Neural progenitor cell (in vitro differentiated cells): ENCODE results near the gene SFI1. TPM values are rescaled to one million over a fixed set of nuclear protein-coding genes. Genes with fewer than 3 reads are reported as not detected.

ENCODE experiments used
- DNase-seq: peaks from one replicate; pipeline ENCODE4 v3.0.0-alpha.2; 2016; ENCODE audit warnings: low spot score
- H2AFZ ChIP-seq: fragments of 200-600 bp; sonication (generic); replicated peaks from 2 replicates; pipeline ENCODE4 v1.6.1; 2016; ENCODE audit warnings: antibody characterized with exemption
- H3F3A ChIP-seq: fragments of 200-600 bp; sonication (generic); 2 replicates; pipeline ENCODE4 v1.6.1; 2016; ENCODE audit warnings: antibody characterized with exemption, low read depth
- H3K27ac ChIP-seq: fragments of 200-600 bp; sonication (generic); 2 replicates; pipeline ENCODE4 v1.5.1; 2016; ENCODE audit warnings: mild to moderate bottlenecking
- H3K27me3 ChIP-seq: fragments of 200-600 bp; sonication (generic); 2 replicates; pipeline ENCODE4 v1.6.1; 2016; ENCODE audit warnings: mild to moderate bottlenecking, moderate library complexity
- H3K36me3 ChIP-seq: fragments of 200-600 bp; sonication (generic); 2 replicates; pipeline ENCODE4 v1.5.1; 2016
- H3K4me1 ChIP-seq: fragments of 200-600 bp; sonication (generic); 2 replicates; pipeline ENCODE4 v1.6.1; 2016; ENCODE audit warnings: mixed run types
- H3K4me2 ChIP-seq: fragments of 200-600 bp; sonication (generic); 2 replicates; pipeline ENCODE4 v1.6.1; 2016
- H3K4me3 ChIP-seq: fragments of 200-600 bp; sonication (generic); 2 replicates; pipeline ENCODE4 v1.5.1; 2016
- H3K79me2 ChIP-seq: fragments of 200-600 bp; sonication (generic); 2 replicates; pipeline ENCODE4 v1.6.1; 2016; ENCODE audit warnings: low read depth
- H3K9ac ChIP-seq: fragments of 200-600 bp; sonication (generic); 2 replicates; pipeline ENCODE4 v1.6.1; 2016
- H3K9me3 ChIP-seq: fragments of 200-600 bp; sonication (generic); 2 replicates; pipeline ENCODE4 v1.5.1; 2016; ENCODE audit warnings: low read depth
- H4K20me1 ChIP-seq: fragments of 200-600 bp; sonication (generic); 2 replicates; pipeline ENCODE4 v1.6.1; 2016; ENCODE audit warnings: low read depth
- H3K27ac Mint-ChIP-seq: 3 replicates; pipeline ENCODE4 v1.8.0; 2021; ENCODE audit warnings: mixed read lengths
- H3K27me3 Mint-ChIP-seq: 2 replicates; pipeline ENCODE4 v1.8.0; 2022; ENCODE audit warnings: low read depth, mild to moderate bottlenecking, inconsistent platforms, moderate library complexity, mixed read lengths; ENCODE audit not compliant: insufficient read depth
- H3K36me3 Mint-ChIP-seq: 3 replicates; pipeline ENCODE4 v1.8.0; 2021; ENCODE audit warnings: mixed read lengths
- H3K4me1 Mint-ChIP-seq: 3 replicates; pipeline ENCODE4 v1.8.0; 2021; ENCODE audit warnings: mixed read lengths
- H3K4me3 Mint-ChIP-seq: 3 replicates; pipeline ENCODE4 v1.8.0; 2021; ENCODE audit warnings: mild to moderate bottlenecking, moderate library complexity, mixed read lengths
- H3K9me3 Mint-ChIP-seq: 3 replicates; pipeline ENCODE4 v1.8.0; 2020; ENCODE audit warnings: mixed read lengths
- CTCF ChIP-seq: fragments of 200-600 bp; sonication (generic); IDR thresholded peaks from 2 replicates; pipeline ENCODE4 v1.5.1; 2017; ENCODE audit warnings: antibody characterized with exemption, mild to moderate bottlenecking
- EZH2 ChIP-seq: fragments of 200-600 bp; sonication (generic); IDR thresholded peaks from 2 replicates; pipeline ENCODE4 v1.6.1; 2017; ENCODE audit warnings: antibody characterized with exemption, mild to moderate bottlenecking, moderate library complexity
- EZH2phosphoT487 ChIP-seq: fragments of 200-600 bp; sonication (generic); IDR thresholded peaks from 2 replicates; pipeline ENCODE4 v1.6.1; 2017; ENCODE audit warnings: antibody characterized with exemption
- total RNA-seq: library from RNA; depleted of rRNA; stranded (reverse); fragments of >200 nt; gene quantifications from 2 replicates; pipeline ENCODE4 v1.2.3, GENCODE V29; 2015; ENCODE audit warnings: low replicate concordance

Gene SFI1
- total RNA-seq, 1 donor from 2014 or later, result 25.0 TPM

GRCh38 chr22:31615491-31615860, 119.1 kb downstream of the SFI1 start:
- H2AFZ ChIP-seq, result no peak overlapping the region
- no peak overlapping the region for H3K4me2 ChIP-seq
- TF ChIP-seq EZH2phosphoT487, result no peak
- no peak for TF ChIP-seq CTCF
- no peak for TF ChIP-seq EZH2
- H3K27ac ChIP-seq, result no peak overlapping the region
- H3K36me3 ChIP-seq, result no peaks in the 10 kb centered on the region
- H3K9me3 Mint-ChIP-seq, result no peaks in the 10 kb centered on the region
- no peaks in the 10 kb centered on the region for H3K27me3 ChIP-seq
- no peak overlapping the region for H3K9ac ChIP-seq
- peaks cover 10% of the 10 kb centered on the region for H3K27me3 Mint-ChIP-seq
- H3K36me3 Mint-ChIP-seq, result peaks cover 6% of the 10 kb centered on the region
- no peak overlapping the region for H3K4me3 Mint-ChIP-seq
- DNase-seq, result no peak
- no peaks in the 10 kb centered on the region for H3K9me3 ChIP-seq
- H4K20me1 ChIP-seq, result no peaks in the 10 kb centered on the region
- H3K4me1 ChIP-seq, result no peaks in the 10 kb centered on the region
- peaks cover 7% of the 10 kb centered on the region for H3K4me1 Mint-ChIP-seq
- peak overlapping the region; percentile 44 for H3K27ac Mint-ChIP-seq
- no peak overlapping the region for H3K4me3 ChIP-seq
- no peaks in the 10 kb centered on the region for H3K79me2 ChIP-seq
- H3F3A ChIP-seq, result no peaks in the 10 kb centered on the region

GRCh38 chr22:31615940-31616314, 119.6 kb downstream of the SFI1 start:
- Histone ChIP-seq H3K27me3 (no peaks in the 10 kb centered on the region), H3K79me2 (no peaks in the 10 kb centered on the region), H3K4me3 (no peak overlapping the region), H3F3A (no peaks in the 10 kb centered on the region), H3K4me2 (no peak overlapping the region), H3K36me3 (no peaks in the 10 kb centered on the region), H3K9ac (no peak overlapping the region), H2AFZ (no peak overlapping the region), H3K27ac (no peak overlapping the region), H3K9me3 (no peaks in the 10 kb centered on the region), H4K20me1 (no peaks in the 10 kb centered on the region), H3K4me1 (no peaks in the 10 kb centered on the region)
- peaks cover 6% of the 10 kb centered on the region for H3K36me3 Mint-ChIP-seq
- TF ChIP-seq EZH2phosphoT487 (no peak), EZH2 (no peak), CTCF (no peak)
- no peak for DNase-seq
- peaks cover 12% of the 10 kb centered on the region for H3K27me3 Mint-ChIP-seq
- no peak overlapping the region for H3K4me3 Mint-ChIP-seq
- peak overlapping the region; percentile 39 for H3K27ac Mint-ChIP-seq
- peaks cover 7% of the 10 kb centered on the region for H3K4me1 Mint-ChIP-seq
- H3K9me3 Mint-ChIP-seq, result no peaks in the 10 kb centered on the region

DNA sequence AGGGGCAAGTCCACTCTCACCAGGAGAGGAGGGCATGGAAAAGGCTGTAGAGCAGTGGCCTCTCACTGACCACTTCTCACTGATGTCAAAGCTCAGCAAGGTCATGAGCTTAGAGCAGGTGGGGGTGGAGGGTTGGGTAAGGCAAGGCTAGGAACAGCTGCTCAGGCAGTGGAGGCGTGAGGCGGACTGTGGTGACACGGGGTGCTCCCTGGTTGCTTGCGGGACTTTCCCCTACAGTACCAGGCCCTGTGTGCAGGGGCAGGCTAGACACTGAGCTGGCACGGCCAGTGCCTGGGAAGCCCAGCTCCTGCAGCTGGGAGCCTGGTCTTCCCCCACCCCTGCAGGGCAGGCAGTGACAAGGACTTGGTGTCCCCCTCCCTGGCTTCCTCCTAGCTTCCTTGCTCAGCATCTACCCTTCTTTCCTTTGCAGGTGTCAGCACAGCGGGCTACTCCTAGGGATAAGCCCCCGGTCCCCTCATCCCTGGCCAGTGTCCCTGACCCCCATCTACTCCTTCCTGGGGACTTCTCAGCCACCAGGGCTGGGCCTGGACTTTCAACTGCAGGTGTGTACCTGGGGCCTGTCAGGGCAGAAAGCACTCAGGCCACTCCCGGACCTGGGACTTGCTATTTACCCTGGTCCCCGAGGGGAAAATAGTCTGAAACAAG, 120.1 kb downstream of the SFI1 start:
- Histone ChIP-seq H3K4me1 (no peaks in the 10 kb centered on the region), H3K4me3 (no peak overlapping the region), H2AFZ (no peak overlapping the region), H4K20me1 (no peaks in the 10 kb centered on the region), H3K27ac (no peak overlapping the region), H3K9ac (no peak overlapping the region), H3K36me3 (no peaks in the 10 kb centered on the region), H3K4me2 (no peak overlapping the region), H3K79me2 (no peaks in the 10 kb centered on the region), H3K9me3 (no peaks in the 10 kb centered on the region), H3F3A (no peaks in the 10 kb centered on the region), H3K27me3 (no peaks in the 10 kb centered on the region)
- peaks cover 12% of the 10 kb centered on the region for H3K27me3 Mint-ChIP-seq
- peaks cover 7% of the 10 kb centered on the region for H3K4me1 Mint-ChIP-seq
- H3K36me3 Mint-ChIP-seq, result peaks cover 6% of the 10 kb centered on the region
- H3K27ac Mint-ChIP-seq, result no peak overlapping the region
- DNase-seq, result no peak
- H3K4me3 Mint-ChIP-seq, result no peak overlapping the region
- TF ChIP-seq EZH2 (no peak), CTCF (no peak), EZH2phosphoT487 (no peak)
- no peaks in the 10 kb centered on the region for H3K9me3 Mint-ChIP-seq
